ENCODE results near the gene ANKRD16. TPM values are rescaled to one million over a fixed set of nuclear protein-coding genes. Genes with fewer than 3 reads are reported as not detected.

Gene ANKRD16
- total and polyA plus RNA-seq, 2 of the 13 experiments (the other 11 are each of a cell fraction or from before 2014, with no cell fraction given), result 8.0 to 11.4 TPM

- H3K9ac ChIP-seq (ENCODE audit: insufficient read depth, low read depth, low read length), result no peak overlapping the region
- H3K9me3 ChIP-seq (ENCODE audit: low read length), result no peaks in the 10 kb centered on the region
- TF ChIP-seq DR1 (CRISPR knock-in tag; IDR thresholded peaks at IDR 0.05) (no peak), ZFYVE20 (CRISPR knock-in tag; IDR thresholded peaks at IDR 0.05; ENCODE audit: borderline replicate concordance, low read depth) (no peak), BATF2 (CRISPR knock-in tag; IDR thresholded peaks at IDR 0.05) (no peak), HIVEP1 (CRISPR knock-in tag; IDR thresholded peaks at IDR 0.05) (no peak), ZNF83 (CRISPR knock-in tag; IDR thresholded peaks at IDR 0.05; ENCODE audit: borderline replicate concordance) (no peak)
- DNase-seq (ENCODE audit: low spot score) (no peak), FAIRE-seq (no peak), ATAC-seq (no peak)
- CTCF ChIA-PET (ENCODE audit: low intra/inter-chr PET ratio, low total read pairs), result no interaction called here
- no peak overlapping the region for H2AFZ ChIP-seq (ENCODE audit: low read length)
- intact Hi-C loops (cut with micrococcal nuclease; ENCODE audit: unreplicated experiment), result no loop called here
- H3K4me3 ChIP-seq (replicated peaks in 1 of 3; ENCODE audit: insufficient read depth in 1 of 3, low read depth in 2 of 3, low read length in 3 of 3), result no peak overlapping the region
- no peaks in the 10 kb centered on the region for H3K4me1 ChIP-seq (ENCODE audit: insufficient read depth, low read length)
- no peak overlapping the region for H3K27ac ChIP-seq (ENCODE audit: extremely low read length, insufficient read depth, low read length)
- H3K4me2 ChIP-seq (ENCODE audit: low read depth, low read length), result no peak overlapping the region
- in situ Hi-C loops (cut with HindIII; ENCODE audit: extremely low pct_ligation_motif_present, low pct_unique_long_range_greater_than_20kb), result no loop called here
- POLR2A ChIA-PET, result no interaction called here
- no peaks in the 10 kb centered on the region for H4K20me1 ChIP-seq (ENCODE audit: insufficient read depth, low read length)
- peaks cover 50 to 90% of the 10 kb centered on the region in 2 experiments for H3K36me3 ChIP-seq (replicated peaks in 1 of 2; ENCODE audit: control insufficient read depth in 1 of 2, insufficient read depth in 2 of 2, low read length in 2 of 2)
- 96% methylated on average over 10 of the region's 10 CpGs for WGBS (ENCODE audit: low lambda C conversion rate)
- no peaks in the 10 kb centered on the region for H3K27me3 ChIP-seq (ENCODE audit: control insufficient read depth in 1 of 2, insufficient read depth in 2 of 2, low read length in 2 of 2)
- H3K79me2 ChIP-seq (ENCODE audit: insufficient read depth, low read length), result no peaks in the 10 kb centered on the region
- BruUV-seq (replicated peaks), result no TSS peak
Observed at GRCh38 chr10:5924889-5925288, 35.2 kb upstream of the ANKRD16 start.

GRCh38 chr10:5921746-5922145, 32.1 kb upstream of the ANKRD16 start:
- Histone ChIP-seq H3K27ac (ENCODE audit: extremely low read length, insufficient read depth, low read length) (no peak overlapping the region), H3K9ac (ENCODE audit: insufficient read depth, low read depth, low read length) (no peak overlapping the region), H3K36me3 (replicated peaks in 1 of 2; ENCODE audit: control insufficient read depth in 1 of 2, insufficient read depth in 2 of 2, low read length in 2 of 2) (peaks cover 58 to 91% of the 10 kb centered on the region in 2 experiments), H3K27me3 (ENCODE audit: control insufficient read depth in 1 of 2, insufficient read depth in 2 of 2, low read length in 2 of 2) (no peaks in the 10 kb centered on the region), H2AFZ (ENCODE audit: low read length) (no peak overlapping the region), H4K20me1 (ENCODE audit: insufficient read depth, low read length) (no peaks in the 10 kb centered on the region), H3K9me3 (ENCODE audit: low read length) (no peaks in the 10 kb centered on the region), H3K4me3 (replicated peaks in 1 of 3; ENCODE audit: insufficient read depth in 1 of 3, low read depth in 2 of 3, low read length in 3 of 3) (no peak overlapping the region), H3K79me2 (ENCODE audit: insufficient read depth, low read length) (no peaks in the 10 kb centered on the region), H3K4me1 (ENCODE audit: insufficient read depth, low read length) (no peaks in the 10 kb centered on the region), H3K4me2 (ENCODE audit: low read depth, low read length) (no peak overlapping the region)
- FAIRE-seq (no peak), DNase-seq (ENCODE audit: low spot score) (no peak), ATAC-seq (no peak)
- POLR2A ChIA-PET, result no interaction called here
- CTCF ChIA-PET (ENCODE audit: low intra/inter-chr PET ratio, low total read pairs), result no interaction called here
- intact Hi-C loops (cut with micrococcal nuclease; ENCODE audit: unreplicated experiment), result no loop called here
- BruUV-seq (replicated peaks), result no TSS peak
- 98% methylated on average over 5 of the region's 5 CpGs for WGBS (ENCODE audit: low lambda C conversion rate)
- in situ Hi-C loops (cut with HindIII; ENCODE audit: extremely low pct_ligation_motif_present, low pct_unique_long_range_greater_than_20kb), result no loop called here
- TF ChIP-seq CHCHD3 (CRISPR knock-in tag; IDR thresholded peaks at IDR 0.05), result no peak
- TF ChIP-seq UBTF (CRISPR knock-in tag; IDR thresholded peaks at IDR 0.05), result no peak
- TF ChIP-seq ZNF737 (CRISPR knock-in tag; IDR thresholded peaks at IDR 0.05; ENCODE audit: borderline replicate concordance), result no peak
- no peak for TF ChIP-seq IKZF5 (CRISPR knock-in tag; IDR thresholded peaks at IDR 0.05)
- no peak for TF ChIP-seq POGK (CRISPR knock-in tag; conservative IDR thresholded peaks at IDR 0.05)
- TF ChIP-seq CREB3 (CRISPR knock-in tag; IDR thresholded peaks at IDR 0.05), result no peak
- TF ChIP-seq ZNF496 (CRISPR knock-in tag; IDR thresholded peaks at IDR 0.05; ENCODE audit: insufficient replicate concordance), result no peak
